ENCODE results near the gene CCAR1. TPM values are rescaled to one million over a fixed set of nuclear protein-coding genes. Genes with fewer than 3 reads are reported as not detected.
A peak's percentile ranks its signal among the peaks of the same experiment; 100 is the strongest.

CCAR1 gene
- total and polyA plus RNA-seq, 10 of the 15 experiments (the other 5 are each of a cell fraction or from before 2014, with no cell fraction given): 35.5 to 124 (median 79.0) TPM

DNA sequence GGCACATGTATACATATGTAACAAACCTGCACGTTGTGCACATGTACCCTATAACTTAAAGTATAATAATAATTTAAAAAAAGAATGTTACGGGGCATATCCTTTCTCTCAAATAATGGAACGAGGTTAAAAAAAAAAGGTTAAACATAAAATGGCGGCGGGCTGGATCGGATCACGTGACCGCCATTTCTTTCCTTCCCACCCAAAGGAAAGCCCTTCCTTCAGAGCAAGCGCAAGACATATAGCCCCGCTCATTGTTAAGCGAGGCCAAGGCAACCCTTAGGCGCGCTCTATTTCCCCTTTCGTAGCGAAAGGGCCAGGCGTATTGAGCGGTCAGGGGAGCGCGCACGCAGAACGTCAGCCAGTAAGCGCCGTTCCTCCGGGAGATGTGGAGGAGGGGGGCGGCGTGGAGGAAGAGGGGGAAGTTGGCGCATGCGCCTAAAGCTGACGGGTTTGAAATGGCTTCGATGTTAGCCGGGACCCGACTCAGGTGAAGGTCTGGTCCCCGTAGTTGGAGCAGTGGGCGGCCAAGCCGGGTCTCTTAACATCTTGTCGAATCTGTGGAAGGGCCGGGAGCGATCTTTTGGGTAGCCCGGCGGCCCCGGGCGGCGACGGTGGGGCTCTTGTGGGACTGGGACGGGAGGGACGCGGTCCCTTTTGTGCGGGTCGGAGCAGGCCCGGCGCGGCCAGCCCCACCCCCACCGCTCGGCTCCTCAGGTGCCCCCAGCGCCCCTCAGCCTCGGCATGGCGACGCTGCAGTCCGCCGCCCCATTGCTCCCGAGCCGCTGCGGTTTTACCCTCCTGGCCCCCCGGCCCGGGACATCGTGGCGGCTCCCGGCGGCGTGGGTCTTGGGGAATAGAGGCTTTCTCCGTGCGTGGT lies at the start of gene CCAR1 (continued):
- TF ChIP-seq, protein P1, sequence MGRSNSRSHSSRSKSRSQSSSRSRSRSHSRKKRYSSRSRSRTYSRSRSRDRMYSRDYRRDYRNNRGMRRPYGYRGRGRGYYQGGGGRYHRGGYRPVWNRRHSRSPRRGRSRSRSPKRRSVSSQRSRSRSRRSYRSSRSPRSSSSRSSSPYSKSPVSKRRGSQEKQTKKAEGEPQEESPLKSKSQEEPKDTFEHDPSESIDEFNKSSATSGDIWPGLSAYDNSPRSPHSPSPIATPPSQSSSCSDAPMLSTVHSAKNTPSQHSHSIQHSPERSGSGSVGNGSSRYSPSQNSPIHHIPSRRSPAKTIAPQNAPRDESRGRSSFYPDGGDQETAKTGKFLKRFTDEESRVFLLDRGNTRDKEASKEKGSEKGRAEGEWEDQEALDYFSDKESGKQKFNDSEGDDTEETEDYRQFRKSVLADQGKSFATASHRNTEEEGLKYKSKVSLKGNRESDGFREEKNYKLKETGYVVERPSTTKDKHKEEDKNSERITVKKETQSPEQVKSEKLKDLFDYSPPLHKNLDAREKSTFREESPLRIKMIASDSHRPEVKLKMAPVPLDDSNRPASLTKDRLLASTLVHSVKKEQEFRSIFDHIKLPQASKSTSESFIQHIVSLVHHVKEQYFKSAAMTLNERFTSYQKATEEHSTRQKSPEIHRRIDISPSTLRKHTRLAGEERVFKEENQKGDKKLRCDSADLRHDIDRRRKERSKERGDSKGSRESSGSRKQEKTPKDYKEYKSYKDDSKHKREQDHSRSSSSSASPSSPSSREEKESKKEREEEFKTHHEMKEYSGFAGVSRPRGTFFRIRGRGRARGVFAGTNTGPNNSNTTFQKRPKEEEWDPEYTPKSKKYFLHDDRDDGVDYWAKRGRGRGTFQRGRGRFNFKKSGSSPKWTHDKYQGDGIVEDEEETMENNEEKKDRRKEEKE (IDR thresholded peaks at IDR 0.05): no peak
- TF ChIP-seq ZBED1 (IDR thresholded peaks at IDR 0.05; ENCODE audit: borderline replicate concordance): 0 out of 2 replicates have a peak, but pooled peaks have one; percentile 40
- TF ChIP-seq ZSCAN29 (IDR thresholded peaks at IDR 0.05): no peak
- peak; percentile 48 for TF ChIP-seq MAX (IDR thresholded peaks at IDR 0.05; ENCODE audit: low read depth, low read length)

DNA sequence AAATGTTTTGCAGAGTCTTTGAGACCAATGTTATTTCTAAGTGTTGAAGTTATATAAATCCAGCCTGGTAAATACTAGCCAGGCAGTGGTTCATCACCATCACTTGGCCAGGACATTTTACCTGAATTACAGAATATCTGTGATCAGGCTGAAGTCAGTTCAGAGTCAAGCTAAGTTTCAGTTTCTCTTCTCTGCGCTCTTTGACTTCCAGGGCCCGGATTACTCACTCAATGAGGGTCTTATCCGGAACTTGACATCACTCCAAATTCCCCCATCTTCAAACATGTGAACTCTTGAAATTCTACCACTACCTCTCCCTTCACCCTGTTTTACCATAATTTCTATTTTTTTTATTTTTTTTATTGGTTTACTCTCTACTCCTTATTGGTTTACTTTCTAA lies 36.6 kb upstream of the CCAR1 start:
- in situ Hi-C loops (cut with MboI): no loop called here
- DNase-seq (ENCODE audit: low read depth, low spot score) (peak; percentile 0), ATAC-seq (no peak), FAIRE-seq (peak; percentile 78)
- TF ChIP-seq CREM (IDR thresholded peaks at IDR 0.05; ENCODE audit: low read depth): no peak
- TF ChIP-seq NFIC (IDR thresholded peaks at IDR 0.05; ENCODE audit: low read depth, low read length): peak; percentile 21; the same call in 1 of the 2 replicates
- peak; percentile 66 for TF ChIP-seq JUNB (IDR thresholded peaks at IDR 0.05)
- no peak for TF ChIP-seq SRF (IDR thresholded peaks at IDR 0.05; ENCODE audit: low read depth in 2 of 2, low read length in 2 of 2)
- TF ChIP-seq MEF2A (IDR thresholded peaks at IDR 0.05; ENCODE audit: insufficient read depth, low read depth, low read length): 0 out of 2 replicates have a peak, but pooled peaks have one; percentile 6
- no peak for TF ChIP-seq ZBTB40 (IDR thresholded peaks at IDR 0.05; ENCODE audit: borderline replicate concordance)
- H3K9me3 ChIP-seq (replicated peaks; ENCODE audit: control insufficient read depth, insufficient read depth, low read length): no peaks in the 10 kb centered on the region
- no peaks in the 10 kb centered on the region; a peak in 1 of 4 replicates for H3K36me3 ChIP-seq (ENCODE audit: control insufficient read depth in 2 of 2, insufficient read depth in 2 of 2, low read length in 1 of 2)
- ChIA-PET SMC1A (ENCODE audit: uncharacterized antibody, unreplicated experiment) (interaction anchor here (1.0 kb wide), 1 partner anchor 13 kb away, joined by 3 read pairs; no protein-coding TSS in a partner anchor), CTCF (no interaction called here), RAD21 (ENCODE audit: unreplicated experiment) (no interaction called here), POLR2A (interaction anchor here (0.6 kb wide), 1 partner anchor 30 kb away, joined by 4 read pairs; no protein-coding TSS in a partner anchor)
- no TSS peak for BruUV-seq (replicated peaks)
- no peaks in the 10 kb centered on the region for H3K4me1 ChIP-seq (ENCODE audit: control insufficient read depth, insufficient read depth, low read length)
- H3K9ac ChIP-seq (ENCODE audit: control insufficient read depth, insufficient read depth, low read length): peak overlapping the region; percentile 45
- 2% methylated on average over 3 of the region's 3 CpGs for WGBS (ENCODE audit: insufficient coverage, insufficient replicate concordance, low lambda C conversion rate, missing lambda C conversion rate)
- no peaks in the 10 kb centered on the region for H3K79me2 ChIP-seq (ENCODE audit: control insufficient read depth, insufficient read depth, low read length)
- peak overlapping the region; percentile 62 for H2AFZ ChIP-seq (ENCODE audit: control insufficient read depth, low read depth, low read length)
- peak overlapping the region; percentile 41 for H3K27ac ChIP-seq (ENCODE audit: control insufficient read depth, insufficient read depth)
- peak overlapping the region; percentile 77 for H3K4me2 ChIP-seq (ENCODE audit: control insufficient read depth, insufficient read depth)
- H3K27me3 ChIP-seq (replicated peaks in 1 of 2; ENCODE audit: control insufficient read depth in 2 of 2, insufficient read depth in 2 of 2, low read length in 1 of 2): no peaks in the 10 kb centered on the region
- no peaks in the 10 kb centered on the region for H4K20me1 ChIP-seq (ENCODE audit: control insufficient read depth, insufficient read depth)
- intact Hi-C loops (cut with micrococcal nuclease; ENCODE audit: unreplicated experiment): no loop called here
- H3K4me3 ChIP-seq: 0 out of 2 replicates have a peak overlapping the region, but pooled peaks have one; percentile 5
